Activated naive CD8-positive, alpha-beta T cell treated with anti-CD3 and anti-CD28 coated beads, Interleukin-2, amount 50 U/mL, for 16 hours (primary cell): ENCODE data around the gene ADGRG1.

Experiments
- DNase-seq: peaks from one replicate; pipeline ENCODE4 v3.0.0-alpha.2; 2020; ENCODE audit warnings: low read depth, low spot score

The ADGRG1 gene

GRCh38 chr16:57635266-57636097, 7.1 kb downstream of the ADGRG1 start:
- no peak for DNase-seq

GRCh38 chr16:57636184-57636583, 7.8 kb downstream of the ADGRG1 start:
- DNase-seq = no peak

GRCh38 chr16:57637020-57637419, 8.6 kb downstream of the ADGRG1 start:
- no peak for DNase-seq

DNA sequence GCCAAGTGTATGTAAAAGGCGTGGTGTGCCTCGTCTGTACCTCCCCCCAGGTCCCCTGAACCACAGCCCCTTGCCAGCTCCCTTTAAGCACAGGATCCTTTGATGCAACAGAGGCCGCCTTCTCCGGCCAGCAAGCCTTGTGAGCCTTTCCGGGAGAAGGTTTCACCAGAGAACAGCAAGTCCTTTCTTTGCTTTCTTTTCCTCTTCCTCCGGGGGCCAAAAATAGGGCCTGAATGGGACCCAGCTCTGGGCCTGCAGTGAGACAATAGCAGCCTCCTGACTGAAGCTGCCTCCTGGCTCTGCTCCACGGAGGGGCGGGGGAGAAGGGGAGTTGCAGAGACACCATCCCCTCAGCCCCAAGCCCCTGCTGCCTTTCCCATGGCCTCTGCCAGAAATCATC, 9.0 kb downstream of the ADGRG1 start:
- DNase-seq = no peak

GRCh38 chr16:57637965-57638364, 9.5 kb downstream of the ADGRG1 start:
- no peak for DNase-seq

- DNase-seq = no peak
Measured at GRCh38 chr16:57638381-57638780, 10.0 kb downstream of the ADGRG1 start.

DNA sequence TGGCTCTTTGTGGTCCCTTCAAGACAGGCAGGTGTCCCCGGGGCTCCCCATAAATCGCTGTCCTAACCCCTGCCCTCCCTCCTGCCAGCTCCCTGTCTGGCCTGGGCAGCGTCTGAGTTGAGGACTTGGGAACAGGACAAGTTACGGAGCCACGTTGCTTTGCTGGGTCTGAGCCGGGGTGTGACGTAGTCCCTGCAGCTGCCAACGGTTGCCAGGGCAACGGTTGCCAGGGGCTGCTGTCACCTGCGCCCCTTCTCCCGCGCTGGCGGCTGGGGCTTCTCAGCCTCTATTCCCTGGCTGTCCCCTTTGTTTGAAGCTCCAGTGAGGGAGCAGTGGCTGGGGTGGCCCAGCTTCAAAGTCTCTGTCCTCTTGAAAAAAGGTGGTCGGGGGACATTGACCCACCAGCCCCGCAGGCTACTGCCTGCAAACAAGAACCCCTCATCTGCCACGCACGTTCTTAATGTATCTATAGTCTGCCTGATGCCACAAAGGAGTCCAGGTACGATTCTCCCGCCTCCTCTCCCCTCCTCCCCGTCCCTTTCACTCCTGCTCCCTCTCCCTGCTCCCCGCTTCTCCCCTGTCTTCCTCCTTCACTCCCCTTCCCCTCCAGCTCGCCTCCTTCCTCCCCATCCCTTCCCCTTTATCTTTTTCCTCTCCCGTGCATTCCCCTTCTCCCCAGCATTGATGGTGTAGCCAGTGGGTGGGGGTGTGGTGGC, 10.9 kb downstream of the ADGRG1 start:
- no peak for DNase-seq

DNA sequence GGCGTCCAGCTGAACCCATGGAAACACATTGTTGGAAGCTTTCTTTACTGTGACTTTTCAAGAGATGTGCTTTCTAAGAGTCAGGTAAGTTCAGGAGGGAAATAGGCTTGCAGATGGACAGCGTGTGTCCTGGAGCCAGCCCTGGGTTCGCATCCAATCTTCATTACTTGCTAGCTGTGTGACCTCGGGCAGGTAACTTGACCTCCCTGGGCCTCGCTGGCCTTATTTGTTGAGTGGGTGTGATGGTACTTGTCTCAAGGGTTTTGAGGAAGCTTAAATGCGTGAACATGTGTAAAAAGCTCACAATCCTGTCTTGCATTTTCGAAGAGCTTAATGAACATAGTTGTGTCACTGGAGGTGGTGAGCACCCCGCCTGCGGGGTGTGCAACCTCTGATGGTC, 11.8 kb downstream of the ADGRG1 start:
- DNase-seq = no peak

GRCh38 chr16:57640612-57641011, 12.2 kb downstream of the ADGRG1 start:
- no peak for DNase-seq

DNA sequence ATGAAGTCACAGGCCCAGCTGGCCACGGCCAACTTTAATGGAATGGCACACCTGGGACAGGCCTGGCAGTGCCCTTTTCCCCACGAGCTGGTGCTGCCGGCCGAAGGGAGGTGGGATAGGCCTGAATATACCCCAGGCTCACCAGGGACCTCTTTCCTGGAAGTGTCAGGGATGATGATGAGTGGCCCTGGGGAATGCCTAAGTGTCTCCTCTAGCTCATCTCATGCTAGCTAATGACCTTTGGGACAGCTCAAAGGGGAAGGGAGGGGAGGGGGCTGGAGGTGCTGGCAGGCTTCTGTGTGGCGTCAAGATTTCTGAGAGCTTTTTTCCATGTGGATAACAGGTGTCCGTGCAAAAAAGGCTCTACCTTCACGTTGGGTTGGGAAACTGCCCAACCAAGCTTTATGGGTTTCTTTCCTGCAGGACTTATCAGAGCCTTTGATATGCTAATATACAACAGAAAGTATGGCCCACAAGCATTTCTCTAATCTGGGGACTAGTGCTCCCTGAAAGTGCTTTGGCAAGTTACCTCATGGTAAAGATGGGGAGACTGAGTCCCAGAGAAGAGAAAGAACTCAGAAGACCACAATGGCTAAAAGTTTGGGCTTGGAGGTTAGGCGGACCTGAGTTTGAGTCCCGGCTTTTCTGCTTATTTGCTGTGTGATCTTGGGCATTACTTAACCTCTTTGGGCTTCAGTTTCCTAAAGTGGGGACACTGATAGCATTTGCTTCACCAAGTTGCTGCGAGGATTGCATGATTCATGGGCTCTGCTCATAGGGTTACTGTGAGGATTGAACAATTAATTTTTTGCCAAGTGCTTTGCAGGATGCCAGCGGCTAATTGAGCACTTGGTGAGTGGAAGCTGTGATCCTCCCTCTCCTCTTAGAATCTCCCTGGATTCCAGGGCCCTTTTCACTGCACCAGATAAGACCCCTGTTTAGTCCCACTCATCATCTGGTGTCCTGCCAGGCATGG, 14.0 kb downstream of the ADGRG1 start:
- DNase-seq = no peak

DNA sequence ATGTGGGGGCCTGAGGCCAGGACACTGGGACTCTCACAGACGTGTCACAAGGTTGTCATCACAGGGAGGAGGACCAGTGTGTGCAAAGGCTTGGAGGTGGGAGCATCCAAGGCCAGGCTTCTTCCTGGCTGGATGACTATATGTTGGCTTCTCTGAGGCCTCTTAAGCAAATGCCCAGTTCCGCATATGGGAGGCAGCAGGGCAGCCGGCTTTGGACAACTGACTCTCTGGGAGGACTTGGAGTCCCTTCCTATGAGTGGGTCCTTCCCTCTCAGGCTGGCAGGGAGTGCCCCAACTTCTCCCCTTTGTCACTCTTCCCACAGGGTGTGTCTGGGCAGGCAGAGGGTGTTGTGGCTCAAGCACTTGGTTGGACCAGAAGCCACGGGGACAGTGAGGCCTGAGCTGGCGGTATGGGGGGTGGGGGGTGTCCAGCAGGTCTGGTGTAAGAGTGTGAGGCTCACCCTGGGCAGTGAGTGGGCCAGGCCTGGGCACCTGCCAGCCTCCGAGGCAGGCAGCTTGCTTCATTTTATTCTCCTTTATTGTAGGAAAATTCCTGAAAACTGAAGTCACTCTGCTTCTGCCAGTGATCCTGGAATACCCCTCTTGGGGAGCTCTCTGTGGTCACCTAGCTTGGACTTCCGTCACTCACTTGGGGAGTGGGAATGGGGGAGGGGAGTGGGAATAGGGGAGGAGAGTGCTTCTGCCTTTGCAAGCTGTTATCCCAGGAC, 14.9 kb downstream of the ADGRG1 start:
- no peak for DNase-seq

DNA sequence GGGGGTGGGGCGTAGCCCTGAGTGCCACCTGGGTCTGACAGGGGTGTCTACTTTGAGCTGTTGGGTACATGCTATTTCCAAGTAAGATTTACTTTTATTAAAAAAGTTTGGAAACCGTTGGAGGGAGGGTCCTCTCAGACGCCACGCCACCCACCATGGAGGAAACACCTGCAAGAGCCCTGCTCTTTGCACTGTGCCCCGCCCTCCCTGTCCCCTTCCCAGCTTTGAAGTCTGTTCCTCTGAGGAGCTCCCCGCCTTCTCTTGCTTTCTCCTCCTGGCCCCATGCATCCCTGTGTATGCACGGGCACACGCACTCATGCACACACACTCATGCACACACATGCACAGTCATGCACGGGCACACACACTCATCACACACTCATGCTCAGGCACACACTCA, 15.5 kb downstream of the ADGRG1 start:
- DNase-seq = no peak

DNA sequence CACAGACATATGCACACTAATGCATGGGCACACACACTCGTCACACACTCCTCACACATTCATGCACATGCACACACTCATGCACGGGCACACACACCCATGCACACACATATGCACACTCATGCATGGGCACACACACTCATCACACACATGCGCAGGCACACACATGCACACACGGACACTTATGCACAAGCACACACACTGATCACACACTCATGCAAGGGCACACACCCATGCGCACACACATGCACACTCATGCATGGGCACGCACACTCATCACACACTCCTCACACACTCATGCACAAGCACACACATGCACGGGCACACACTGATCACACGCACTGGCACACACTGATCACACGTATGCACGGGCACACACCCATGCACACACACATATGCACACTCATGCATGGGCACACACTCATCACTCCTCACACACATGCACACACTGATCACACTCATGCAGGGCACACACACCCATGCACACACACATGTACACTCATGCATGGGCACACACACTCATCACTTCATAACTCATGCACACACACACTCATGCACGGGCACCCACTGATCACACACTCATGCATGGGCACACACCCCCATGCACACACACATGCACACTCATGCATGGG, 16.1 kb downstream of the ADGRG1 start:
- no peak for DNase-seq

- DNase-seq = no peak
Measured at GRCh38 chr16:57645169-57645568, 16.7 kb downstream of the ADGRG1 start.

- no peak for DNase-seq
Measured at GRCh38 chr16:57645691-57646387, 17.4 kb downstream of the ADGRG1 start.

DNA sequence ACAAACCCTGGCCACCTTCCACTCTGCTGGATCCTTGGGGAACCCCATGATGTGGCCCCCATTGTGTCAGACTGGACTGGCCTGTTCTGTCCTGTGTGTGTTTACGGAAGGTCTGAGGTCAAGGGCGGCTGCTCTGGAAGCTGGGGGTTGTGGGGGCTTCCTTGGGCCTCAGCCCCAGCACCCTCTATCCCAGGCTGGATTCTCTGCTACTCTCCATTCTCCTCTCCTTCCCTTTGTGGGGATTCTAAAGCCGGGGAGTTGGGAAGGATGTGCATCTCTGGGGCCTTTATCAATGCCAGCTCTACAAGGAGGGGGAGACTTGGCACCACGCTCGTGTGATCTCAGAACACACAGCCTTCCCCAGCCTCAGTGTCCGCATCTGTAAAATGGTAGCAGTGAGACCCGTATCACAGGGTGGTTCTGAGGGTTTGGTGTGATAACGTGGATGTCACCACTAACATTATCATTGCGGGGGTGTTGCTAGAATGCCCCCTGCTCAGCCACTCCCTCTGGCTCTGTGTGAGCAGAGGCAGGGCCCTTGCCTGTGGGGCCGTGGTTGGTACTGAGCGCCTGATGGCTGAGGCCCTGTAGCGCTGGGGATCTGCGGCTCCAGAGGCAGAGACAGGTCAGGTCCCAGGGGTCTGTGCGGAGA, 18.1 kb downstream of the ADGRG1 start:
- no peak for DNase-seq

GRCh38 chr16:57647136-57647875, 18.9 kb downstream of the ADGRG1 start:
- DNase-seq = no peak

DNA sequence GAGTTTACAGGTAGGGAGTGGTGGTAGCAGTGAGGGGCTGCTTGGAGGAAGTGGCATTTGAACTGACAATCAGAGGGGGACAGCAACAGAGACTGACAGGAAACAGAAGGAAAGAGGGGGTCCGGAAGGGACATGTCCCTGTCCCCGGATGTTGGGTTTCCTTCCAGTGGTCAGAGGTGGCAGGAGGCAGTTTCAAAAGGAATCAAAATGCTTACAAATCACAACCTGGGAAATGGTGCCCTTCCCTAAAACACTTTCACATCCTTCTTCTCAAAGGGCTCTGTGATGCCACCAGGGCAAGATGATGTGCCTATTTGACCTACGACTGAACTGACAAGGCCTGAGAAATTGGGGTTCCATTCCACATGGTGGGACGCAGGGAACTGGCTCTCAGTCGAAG, 19.7 kb downstream of the ADGRG1 start:
- no peak for DNase-seq
